IMR-90 (cell line): Measurements from ENCODE around the gene PRADC1. TPM values are rescaled to one million over a fixed set of nuclear protein-coding genes. Genes with fewer than 3 reads are reported as not detected.

Experiments
- ATAC-seq: fragments of 200-7000 bp; cut with Tn5 transposase; 2 replicates; pipeline ENCODE4 v1.9.1; 2020; ENCODE audit warnings: low read depth, mild to moderate bottlenecking, moderate library complexity
- BruUV-seq: library from RNA; stranded (reverse); fragments of 400-500 nt; replicated peaks from 2 replicates; lab custom pipeline; 2021; lab: Mats Ljungman, UMichigan
- CTCF ChIA-PET: fragments of 300-600 bp; formaldehyde crosslinking; extraction: SDS; loops from one replicate; lab custom pipeline; 2021; ENCODE audit warnings: antibody characterized with exemption; lab: Yijun Ruan, JAX
- POLR2A ChIA-PET: fragments of 300-600 bp; sonication (Branson Sonifier 250); formaldehyde crosslinking; loops from one replicate; lab custom pipeline; 2022; ENCODE audit warnings: antibody characterized with exemption; ENCODE audit not compliant: unreplicated experiment; lab: Charles Lee
- DNase-seq: peaks from one replicate; pipeline ENCODE4 v3.0.0; 2013
- H2AFZ ChIP-seq: replicated peaks from 2 replicates; pipeline ENCODE3; 2013; ENCODE audit warnings: low read length, mild to moderate bottlenecking; ENCODE audit not compliant: poor library complexity
- H2AK5ac ChIP-seq: 2 replicates; pipeline ENCODE4 v1.6.1; 2013; ENCODE audit warnings: low read depth, low read length, inconsistent platforms
- H2AK9ac ChIP-seq: replicated peaks from 2 replicates; pipeline ENCODE3; 2013; ENCODE audit warnings: mild to moderate bottlenecking, low read depth, low read length, moderate library complexity; ENCODE audit not compliant: poor library complexity
- H2BK120ac ChIP-seq: 2 replicates; pipeline ENCODE4 v1.6.1; 2013; ENCODE audit warnings: low read depth, low read length, inconsistent platforms
- H2BK15ac ChIP-seq: 3 replicates; pipeline ENCODE4 v1.6.1; 2013; ENCODE audit warnings: low read depth, low read length, inconsistent platforms
- H2BK20ac ChIP-seq: 2 replicates; pipeline ENCODE4 v1.6.1; 2013; ENCODE audit warnings: low read depth, mild to moderate bottlenecking, inconsistent platforms, low read length, moderate library complexity
- H2BK5ac ChIP-seq: 2 replicates; pipeline ENCODE4 v1.6.1; 2013; ENCODE audit warnings: mild to moderate bottlenecking, low read depth, low read length, inconsistent platforms; ENCODE audit not compliant: poor library complexity, severe bottlenecking
- H3K14ac ChIP-seq: replicated peaks from 2 replicates; pipeline ENCODE4 v1.6.1; 2013; ENCODE audit warnings: low read depth, low read length, inconsistent platforms
- H3K18ac ChIP-seq: 2 replicates; pipeline ENCODE4 v1.6.1; 2013; ENCODE audit warnings: low read depth, low read length, control low read depth
- H3K23ac ChIP-seq: 2 replicates; pipeline ENCODE4 v1.6.1; 2013; ENCODE audit warnings: low read depth, low read length, inconsistent platforms
- H3K27ac ChIP-seq: 2 replicates; pipeline ENCODE4 v1.5.1; 2013; ENCODE audit warnings: mild to moderate bottlenecking, control low read depth, low read length; ENCODE audit not compliant: insufficient read depth
- H3K27me3 ChIP-seq: 2 replicates; pipeline ENCODE4 v1.6.1; 2013; ENCODE audit warnings: low read length; ENCODE audit not compliant: control insufficient read depth, insufficient read depth
- H3K36me3 ChIP-seq: 2 replicates; pipeline ENCODE4 v1.6.1; 2013; ENCODE audit warnings: low read length, mixed read lengths; ENCODE audit not compliant: control insufficient read depth, insufficient read depth
- H3K4ac ChIP-seq: 2 replicates; pipeline ENCODE4 v1.6.1; 2013; ENCODE audit warnings: low read depth, low read length, inconsistent platforms
- H3K4me1 ChIP-seq: 2 replicates; pipeline ENCODE4 v1.6.1; 2013; ENCODE audit warnings: low read length, mixed read lengths; ENCODE audit not compliant: control insufficient read depth, insufficient read depth
- H3K4me2 ChIP-seq: 2 replicates; pipeline ENCODE4 v1.6.1; 2013; ENCODE audit warnings: low read depth, mild to moderate bottlenecking, control low read depth, low read length, moderate library complexity
- H3K4me3 ChIP-seq: 2 replicates; pipeline ENCODE4 v1.5.1; 2013; ENCODE audit warnings: low read depth, mild to moderate bottlenecking, control low read depth, low read length, moderate library complexity; ENCODE audit not compliant: insufficient read depth
- H3K56ac ChIP-seq: 2 replicates; pipeline ENCODE4 v1.6.1; 2013; ENCODE audit warnings: low read length, inconsistent platforms; ENCODE audit not compliant: insufficient read depth; ENCODE audit errors: extremely low read depth
- H3K79me1 ChIP-seq, 2 experiments: 2 replicates each; pipeline ENCODE4 v1.6.1; 2013; ENCODE audit warnings: low read length in 2 of 2, inconsistent platforms in 1 of 2, low read depth in 1 of 2
- H3K9ac ChIP-seq: 2 replicates; pipeline ENCODE4 v1.6.1; 2013; ENCODE audit warnings: low read depth, low read length, control low read depth
- H3K9me1 ChIP-seq: 2 replicates; pipeline ENCODE4 v1.6.1; 2013; ENCODE audit warnings: low read length, inconsistent platforms; ENCODE audit not compliant: insufficient read depth
- H3K9me3 ChIP-seq: 2 replicates; pipeline ENCODE4 v1.6.1; 2013; ENCODE audit warnings: low read length; ENCODE audit not compliant: control insufficient read depth, insufficient read depth
- H4K20me1 ChIP-seq: 2 replicates; pipeline ENCODE4 v1.6.1; 2013; ENCODE audit warnings: low read length, inconsistent platforms; ENCODE audit not compliant: insufficient read depth
- H4K5ac ChIP-seq: 2 replicates; pipeline ENCODE4 v1.6.1; 2013; ENCODE audit warnings: mild to moderate bottlenecking, low read depth, low read length, control low read depth
- H4K8ac ChIP-seq, 2 experiments: 2 replicates each; pipeline ENCODE4 v1.6.1; 2013; ENCODE audit warnings: low read depth in 2 of 2, low read length in 2 of 2, control low read depth in 1 of 2, inconsistent platforms in 1 of 2
- H4K91ac ChIP-seq: 2 replicates; pipeline ENCODE4 v1.6.1; 2013; ENCODE audit warnings: low read depth, low read length, inconsistent platforms; ENCODE audit not compliant: insufficient read depth
- BHLHE40 ChIP-seq: fragments of 150-350 bp; IDR thresholded peaks from 2 replicates; pipeline ENCODE4 v1.6.1; 2016; ENCODE audit warnings: mild to moderate bottlenecking, low read depth, low read length
- CEBPB ChIP-seq: IDR thresholded peaks from 2 replicates; pipeline ENCODE4 v1.6.1; 2012; ENCODE audit warnings: low read depth, low read length, improper control_type of control experiment
- CHD1 ChIP-seq: IDR thresholded peaks from 2 replicates; pipeline ENCODE4 v1.6.1; 2012; ENCODE audit warnings: low read depth, low read length, improper control_type of control experiment
- FOS ChIP-seq: fragments of 150-350 bp; IDR thresholded peaks from 2 replicates; pipeline ENCODE4 v1.6.1; 2016; ENCODE audit warnings: low read depth, low read length
- MAFK ChIP-seq: IDR thresholded peaks from 2 replicates; pipeline ENCODE4 v1.6.1; 2012; ENCODE audit warnings: low read depth, low read length, improper control_type of control experiment
- MAZ ChIP-seq: IDR thresholded peaks from 2 replicates; pipeline ENCODE4 v1.6.1; 2012; ENCODE audit warnings: low read depth, mild to moderate bottlenecking, low read length, improper control_type of control experiment, moderate library complexity, borderline replicate concordance
- MXI1 ChIP-seq: IDR thresholded peaks from 2 replicates; pipeline ENCODE4 v1.6.1; 2012; ENCODE audit warnings: low read depth, mild to moderate bottlenecking, low read length, moderate library complexity, borderline replicate concordance
- NFE2L2 ChIP-seq: fragments of 150-350 bp; IDR thresholded peaks from 2 replicates; pipeline ENCODE4 v1.6.1; 2016; ENCODE audit warnings: low read depth, mild to moderate bottlenecking, low read length
- POLR2A ChIP-seq: IDR thresholded peaks from 2 replicates; pipeline ENCODE4 v1.6.1; 2012; ENCODE audit warnings: mild to moderate bottlenecking, low read depth, low read length
- RAD21 ChIP-seq: IDR thresholded peaks from 2 replicates; pipeline ENCODE4 v1.6.1; 2012; ENCODE audit warnings: low read length, improper control_type of control experiment
- RCOR1 ChIP-seq: IDR thresholded peaks from 2 replicates; pipeline ENCODE4 v1.6.1; 2012; ENCODE audit warnings: mild to moderate bottlenecking, low read length, improper control_type of control experiment; ENCODE audit not compliant: insufficient replicate concordance
- RFX5 ChIP-seq: IDR thresholded peaks from 2 replicates; pipeline ENCODE4 v1.8.0; 2012; ENCODE audit warnings: low read depth, mild to moderate bottlenecking, low read length, moderate library complexity
- SMC3 ChIP-seq: fragments of 150-350 bp; IDR thresholded peaks from 2 replicates; pipeline ENCODE4 v1.6.1; 2016; ENCODE audit warnings: low read depth, mild to moderate bottlenecking, antibody characterized with exemption, low read length, moderate library complexity
- WGBS, 2 experiments: methylation state at CpG; one replicate each; pipeline versions ENCODE4 v1.1.5 to v1.1.7; 2013; ENCODE audit warnings: missing lambda C conversion rate in 2 of 2; ENCODE audit not compliant: insufficient read length in 1 of 2; ENCODE audit errors: extremely low coverage in 2 of 2; 5-methylcytosine and 5-hydroxymethylcytosine counted together
- dilution Hi-C: fragments of 300-500 bp; cut with HindIII; formaldehyde crosslinking; loops from one replicate; pipeline ENCODE4 v1.14.3; 2018; ENCODE audit warnings: low sequenced_read_pairs; ENCODE audit not compliant: unreplicated experiment
- in situ Hi-C: fragments of 300-500 bp; cut with MboI; formaldehyde crosslinking; loops from 3 replicates; pipeline ENCODE4 v1.14.3; 2019; ENCODE audit warnings: low sequenced_read_pairs, inconsistent platforms, mixed read lengths
- intact Hi-C: fragments of 100-400 bp; cut with micrococcal nuclease; formaldehyde crosslinking; loops from 2 replicates; pipeline ENCODE4 v1.10.0; 2022
- polyA plus RNA-seq, 3 experiments: library from polyadenylated mRNA; depleted of rRNA; stranded (reverse); fragments of >200 nt; gene quantifications; 2 replicates each; pipeline ENCODE4 v1.2.3, GENCODE V29; 2012; ENCODE audit warnings: low replicate concordance in 1 of 3
- total RNA-seq: library from RNA; depleted of rRNA; stranded (reverse); fragments of >200 nt; gene quantifications from 2 replicates; pipeline ENCODE4 v1.2.3, GENCODE V29; 2012
- TF ChIP-seq, protein P1 (sequence below): fragments of 150-350 bp; IDR thresholded peaks from 2 replicates; pipeline ENCODE4 v1.6.1; 2017; ENCODE audit warnings: mild to moderate bottlenecking, antibody characterized with exemption, low read length, low read depth
- TF ChIP-seq, protein P2 (sequence below): conservative IDR thresholded peaks from 2 replicates; pipeline ENCODE4 v1.5.1; 2012; ENCODE audit warnings: mild to moderate bottlenecking, low read depth, low read length, improper control_type of control experiment
- TF ChIP-seq, protein P3 (sequence below): fragments of 150-350 bp; IDR thresholded peaks from 2 replicates; pipeline ENCODE4 v1.6.1; 2016; ENCODE audit warnings: low read depth, mild to moderate bottlenecking, low read length, moderate library complexity, borderline replicate concordance

Gene PRADC1
- total and polyA plus RNA-seq, 2 of the 4 experiments (the other 2 are of a cell fraction): 13.1 to 18.4 TPM

DNA sequence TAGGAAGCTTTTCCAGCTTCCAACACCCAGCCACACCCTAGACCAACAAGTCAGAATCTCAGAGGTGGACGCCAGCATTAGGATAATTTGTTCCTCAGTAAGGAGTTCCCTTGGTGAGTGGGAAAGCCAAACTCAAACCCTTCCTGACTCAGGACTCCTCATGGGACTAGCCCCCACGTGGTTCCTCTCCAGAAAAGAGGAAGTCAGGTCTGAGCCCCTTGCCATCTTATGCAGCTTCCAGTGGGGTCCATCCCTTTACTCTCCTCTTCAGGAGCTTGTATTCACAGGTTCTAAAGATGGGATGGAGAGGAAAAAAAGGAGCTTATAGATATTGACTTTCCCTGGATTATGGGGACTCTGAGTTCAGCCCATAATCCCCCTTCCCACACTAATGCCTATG is 45.5 kb downstream of the PRADC1 start:
- no peak overlapping the region for H3K56ac ChIP-seq
- no CpG with 5 or more reads among the region's 2 CpGs for WGBS, 2 experiments
- H3K9me3 ChIP-seq: peaks cover 4% of the 10 kb centered on the region
- no peak overlapping the region for H3K4me3 ChIP-seq
- H3K4me1 ChIP-seq: no peaks in the 10 kb centered on the region
- H2AFZ ChIP-seq: no peak overlapping the region
- no peaks in the 10 kb centered on the region for H3K79me1 ChIP-seq
- no peak for TF ChIP-seq MAZ
- no peak for TF ChIP-seq FOS
- TF ChIP-seq, protein P1, sequence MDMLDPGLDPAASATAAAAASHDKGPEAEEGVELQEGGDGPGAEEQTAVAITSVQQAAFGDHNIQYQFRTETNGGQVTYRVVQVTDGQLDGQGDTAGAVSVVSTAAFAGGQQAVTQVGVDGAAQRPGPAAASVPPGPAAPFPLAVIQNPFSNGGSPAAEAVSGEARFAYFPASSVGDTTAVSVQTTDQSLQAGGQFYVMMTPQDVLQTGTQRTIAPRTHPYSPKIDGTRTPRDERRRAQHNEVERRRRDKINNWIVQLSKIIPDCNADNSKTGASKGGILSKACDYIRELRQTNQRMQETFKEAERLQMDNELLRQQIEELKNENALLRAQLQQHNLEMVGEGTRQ: no peak
- no peak for TF ChIP-seq BHLHE40
- no peak for TF ChIP-seq RAD21
- TF ChIP-seq RFX5: no peak
- TF ChIP-seq NFE2L2: no peak
- TF ChIP-seq MAFK: no peak
- no peak for TF ChIP-seq SMC3
- TF ChIP-seq CHD1: no peak
- TF ChIP-seq MXI1: no peak
- no peak for TF ChIP-seq POLR2A
- TF ChIP-seq RCOR1: no peak
- TF ChIP-seq, protein P2, sequence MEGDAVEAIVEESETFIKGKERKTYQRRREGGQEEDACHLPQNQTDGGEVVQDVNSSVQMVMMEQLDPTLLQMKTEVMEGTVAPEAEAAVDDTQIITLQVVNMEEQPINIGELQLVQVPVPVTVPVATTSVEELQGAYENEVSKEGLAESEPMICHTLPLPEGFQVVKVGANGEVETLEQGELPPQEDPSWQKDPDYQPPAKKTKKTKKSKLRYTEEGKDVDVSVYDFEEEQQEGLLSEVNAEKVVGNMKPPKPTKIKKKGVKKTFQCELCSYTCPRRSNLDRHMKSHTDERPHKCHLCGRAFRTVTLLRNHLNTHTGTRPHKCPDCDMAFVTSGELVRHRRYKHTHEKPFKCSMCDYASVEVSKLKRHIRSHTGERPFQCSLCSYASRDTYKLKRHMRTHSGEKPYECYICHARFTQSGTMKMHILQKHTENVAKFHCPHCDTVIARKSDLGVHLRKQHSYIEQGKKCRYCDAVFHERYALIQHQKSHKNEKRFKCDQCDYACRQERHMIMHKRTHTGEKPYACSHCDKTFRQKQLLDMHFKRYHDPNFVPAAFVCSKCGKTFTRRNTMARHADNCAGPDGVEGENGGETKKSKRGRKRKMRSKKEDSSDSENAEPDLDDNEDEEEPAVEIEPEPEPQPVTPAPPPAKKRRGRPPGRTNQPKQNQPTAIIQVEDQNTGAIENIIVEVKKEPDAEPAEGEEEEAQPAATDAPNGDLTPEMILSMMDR: no peak
- TF ChIP-seq, protein P3, sequence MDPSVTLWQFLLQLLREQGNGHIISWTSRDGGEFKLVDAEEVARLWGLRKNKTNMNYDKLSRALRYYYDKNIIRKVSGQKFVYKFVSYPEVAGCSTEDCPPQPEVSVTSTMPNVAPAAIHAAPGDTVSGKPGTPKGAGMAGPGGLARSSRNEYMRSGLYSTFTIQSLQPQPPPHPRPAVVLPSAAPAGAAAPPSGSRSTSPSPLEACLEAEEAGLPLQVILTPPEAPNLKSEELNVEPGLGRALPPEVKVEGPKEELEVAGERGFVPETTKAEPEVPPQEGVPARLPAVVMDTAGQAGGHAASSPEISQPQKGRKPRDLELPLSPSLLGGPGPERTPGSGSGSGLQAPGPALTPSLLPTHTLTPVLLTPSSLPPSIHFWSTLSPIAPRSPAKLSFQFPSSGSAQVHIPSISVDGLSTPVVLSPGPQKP: no peak
- no peak for TF ChIP-seq CEBPB
- no peaks in the 10 kb centered on the region for H3K36me3 ChIP-seq
- H2BK20ac ChIP-seq: no peak overlapping the region
- no peaks in the 10 kb centered on the region for H3K9me1 ChIP-seq
- no peak overlapping the region for H4K91ac ChIP-seq
- H2BK15ac ChIP-seq: no peak overlapping the region
- ChIA-PET POLR2A (no interaction called here), CTCF (interaction anchor here (0.5 to 2.3 kb wide), 2 partner anchors 10 to 24 kb away, joined by 6 to 10 read pairs; no protein-coding TSS in a partner anchor)
- no peak overlapping the region for H4K5ac ChIP-seq
- no peak overlapping the region for H2BK5ac ChIP-seq
- H4K8ac ChIP-seq: no peak overlapping the region
- H3K4ac ChIP-seq: no peak overlapping the region
- in situ Hi-C loops: no loop called here
- no TSS peak for BruUV-seq
- H2BK120ac ChIP-seq: no peak overlapping the region
- intact Hi-C loops: no loop called here
- no peak overlapping the region for H3K27ac ChIP-seq
- no peak overlapping the region for H2AK5ac ChIP-seq
- peaks cover 64% of the 10 kb centered on the region for H3K27me3 ChIP-seq
- DNase-seq: no peak
- no peak overlapping the region for H3K23ac ChIP-seq
- no peak overlapping the region for H2AK9ac ChIP-seq
- dilution Hi-C loops: no loop called here
- H3K9ac ChIP-seq: no peak overlapping the region
- no peak overlapping the region for H3K4me2 ChIP-seq
- no peak for ATAC-seq
- H3K14ac ChIP-seq: no peak overlapping the region
- H4K20me1 ChIP-seq: no peaks in the 10 kb centered on the region
- H3K18ac ChIP-seq: no peak overlapping the region
